Measurements from ENCODE around the gene PEX5L.
A peak's percentile ranks its signal among the peaks of the same experiment; 100 is the strongest.
"Not testable (repeated sequence)": the region's sequence is repeated elsewhere in the genome, so short reads cannot be mapped to it uniquely, and the experiment has no call there.

Gene PEX5L

GRCh38 chr3:179826247-179826637 is 210.5 kb downstream of the PEX5L start:
- DNase-seq, result no peak

GRCh38 chr3:179825527-179826246 is 211.1 kb downstream of the PEX5L start:
- DNase-seq, result no peak

GRCh38 chr3:179822296-179822695 is 214.4 kb downstream of the PEX5L start:
- DNase-seq, result no peak

- DNase-seq, result no peak
Measured at GRCh38 chr3:179819379-179819778, 217.4 kb downstream of the PEX5L start.

- no peak for DNase-seq
Measured at GRCh38 chr3:179812096-179812382, 224.7 kb downstream of the PEX5L start.

GRCh38 chr3:179811321-179812095 is 225.2 kb downstream of the PEX5L start:
- DNase-seq, result peak; percentile 62

- DNase-seq, result no peak
Measured at GRCh38 chr3:179809639-179810038, 227.1 kb downstream of the PEX5L start.

GRCh38 chr3:179807588-179807987 is 229.1 kb downstream of the PEX5L start:
- DNase-seq, result no peak

- no peak for DNase-seq
Measured at GRCh38 chr3:179806177-179806576, 230.6 kb downstream of the PEX5L start.

- DNase-seq, result no peak
Measured at GRCh38 chr3:179801856-179802255, 234.9 kb downstream of the PEX5L start.

GRCh38 chr3:179801263-179801662 is 235.5 kb downstream of the PEX5L start:
- no peak for DNase-seq

GRCh38 chr3:179797192-179797591 is 239.5 kb downstream of the PEX5L start:
- no peak for DNase-seq

- no peak for DNase-seq
Measured at GRCh38 chr3:179796421-179796820, 240.3 kb downstream of the PEX5L start.

- DNase-seq, result no peak
Measured at GRCh38 chr3:179794355-179794754, 242.4 kb downstream of the PEX5L start.

- no peak for DNase-seq
Measured at GRCh38 chr3:179791793-179792192, 244.9 kb downstream of the PEX5L start.

GRCh38 chr3:179788996-179789395 is 247.7 kb downstream of the PEX5L start:
- DNase-seq, result no peak

GRCh38 chr3:179782841-179783240 is 253.9 kb downstream of the PEX5L start:
- not testable (repeated sequence) for DNase-seq

- no peak for DNase-seq
Measured at GRCh38 chr3:179775416-179776122, 261.2 kb downstream of the PEX5L start.

- DNase-seq, result no peak
Measured at GRCh38 chr3:179772297-179772696, 264.4 kb downstream of the PEX5L start.

GRCh38 chr3:179771797-179772196 is 264.9 kb downstream of the PEX5L start:
- DNase-seq, result no peak

GRCh38 chr3:179769411-179770247 is 267.1 kb downstream of the PEX5L start:
- no peak for DNase-seq

GRCh38 chr3:179768080-179768479 is 268.7 kb downstream of the PEX5L start:
- DNase-seq, result peak; percentile 31
